Uterus (tissue), 2 donors: ENCODE results near the gene EDDM13.

Experiments
- CTCF ChIP-seq, 4 experiments: fragments of 200-600 bp in 2 of 4; fragments of 450-650 bp in 2 of 4; sonication (generic) in 2 of 4; IDR thresholded peaks; one replicate each; pipeline ENCODE4 v1.5.1; 2016 to 2019; ENCODE audit warnings: antibody characterized with exemption in 4 of 4, mild to moderate bottlenecking in 2 of 4, moderate library complexity in 1 of 4
- POLR2A ChIP-seq, 2 donors: fragments of 450-650 bp; IDR thresholded peaks; one replicate each; pipeline ENCODE4 v1.6.1; 2016; ENCODE audit warnings: antibody characterized with exemption in 2 of 2, mild to moderate bottlenecking in 1 of 2, moderate library complexity in 1 of 2

GRCh38 chr19:56324436-56324835 is 51.9 kb downstream of the EDDM13 start:
- TF ChIP-seq CTCF (IDR thresholded peaks at IDR 0.05), result no peak
- TF ChIP-seq POLR2A (IDR thresholded peaks at IDR 0.05), result no peak
